Lower lobe of right lung (tissue), 2 donors: ENCODE measurements around the gene C2orf80. TPM values are rescaled to one million over a fixed set of nuclear protein-coding genes. Genes with fewer than 3 reads are reported as not detected.
"Not testable (repeated sequence)": the region's sequence is repeated elsewhere in the genome, so short reads cannot be mapped to it uniquely, and the experiment has no call there.

Source experiments
- ATAC-seq, 2 donors: fragments of 200-7000 bp; cut with Tn5 transposase; one replicate each; pipeline ENCODE4 v1.9.1; 2020 to 2022; ENCODE audit warnings: mild to moderate bottlenecking in 2 of 2, moderate library complexity in 2 of 2
- DNase-seq: peaks from one replicate; pipeline ENCODE4 v3.0.0-alpha.2; 2020
- H3K27ac ChIP-seq: fragments of 200-600 bp; one replicate; pipeline ENCODE4 v1.8.0; 2022
- H3K27me3 ChIP-seq: fragments of 200-600 bp; one replicate; pipeline ENCODE4 v1.8.0; 2022; ENCODE audit warnings: low read depth
- H3K36me3 ChIP-seq: fragments of 200-600 bp; one replicate; pipeline ENCODE4 v1.8.0; 2022; ENCODE audit warnings: mild to moderate bottlenecking
- H3K4me1 ChIP-seq: fragments of 200-600 bp; one replicate; pipeline ENCODE4 v1.8.0; 2022
- H3K4me3 ChIP-seq: fragments of 200-600 bp; one replicate; pipeline ENCODE4 v1.8.0; 2022; ENCODE audit warnings: mild to moderate bottlenecking
- H3K9me3 ChIP-seq: fragments of 200-600 bp; one replicate; pipeline ENCODE4 v1.8.0; 2022
- intact Hi-C: fragments of 100-400 bp; cut with DNase I; formaldehyde crosslinking; loops from one replicate; pipeline ENCODE4 v1.11.0; 2022
- total RNA-seq: library from RNA; stranded (reverse); fragmentation: NEBNext Ultra II Directional; extraction: Animal tissue kit (Norgen Biotek cat#: 25700); gene quantifications from one replicate; pipeline ENCODE4 v1.2.1, GENCODE V29; 2021
- TF ChIP-seq, protein P1 (sequence below): fragments of 200-600 bp; IDR thresholded peaks from one replicate; pipeline ENCODE4 v1.8.0; 2022; ENCODE audit warnings: antibody characterized with exemption, mild to moderate bottlenecking
- donor health status: DM: no; HTN: yes; CAD: no; lungs with severe emphysema.

The C2orf80 gene
- total RNA-seq, 1 donor from 2014 or later = not detected

DNA sequence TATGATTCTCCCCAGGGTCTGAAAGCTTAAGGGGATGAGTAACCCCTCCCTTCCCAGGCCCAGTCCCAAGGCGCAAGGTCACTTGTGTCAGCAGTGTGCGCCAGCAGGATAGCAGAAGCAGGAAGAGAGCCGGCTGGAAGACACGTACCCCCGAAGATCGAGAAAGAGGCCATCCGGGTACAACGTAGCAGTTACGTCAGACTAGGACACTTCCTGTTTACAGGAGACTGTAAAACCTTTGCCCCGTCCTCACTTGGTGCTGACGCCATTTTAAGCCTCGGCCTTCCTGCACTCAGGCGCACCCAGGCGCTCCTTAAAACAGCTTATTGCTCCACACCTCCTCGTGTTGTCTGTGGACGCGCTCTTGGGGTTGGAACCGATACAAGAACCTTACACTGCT lies 50.4 kb downstream of the C2orf80 start:
- no peak overlapping the region for H3K27ac ChIP-seq
- intact Hi-C loops = no loop called here
- TF ChIP-seq, protein P1, sequence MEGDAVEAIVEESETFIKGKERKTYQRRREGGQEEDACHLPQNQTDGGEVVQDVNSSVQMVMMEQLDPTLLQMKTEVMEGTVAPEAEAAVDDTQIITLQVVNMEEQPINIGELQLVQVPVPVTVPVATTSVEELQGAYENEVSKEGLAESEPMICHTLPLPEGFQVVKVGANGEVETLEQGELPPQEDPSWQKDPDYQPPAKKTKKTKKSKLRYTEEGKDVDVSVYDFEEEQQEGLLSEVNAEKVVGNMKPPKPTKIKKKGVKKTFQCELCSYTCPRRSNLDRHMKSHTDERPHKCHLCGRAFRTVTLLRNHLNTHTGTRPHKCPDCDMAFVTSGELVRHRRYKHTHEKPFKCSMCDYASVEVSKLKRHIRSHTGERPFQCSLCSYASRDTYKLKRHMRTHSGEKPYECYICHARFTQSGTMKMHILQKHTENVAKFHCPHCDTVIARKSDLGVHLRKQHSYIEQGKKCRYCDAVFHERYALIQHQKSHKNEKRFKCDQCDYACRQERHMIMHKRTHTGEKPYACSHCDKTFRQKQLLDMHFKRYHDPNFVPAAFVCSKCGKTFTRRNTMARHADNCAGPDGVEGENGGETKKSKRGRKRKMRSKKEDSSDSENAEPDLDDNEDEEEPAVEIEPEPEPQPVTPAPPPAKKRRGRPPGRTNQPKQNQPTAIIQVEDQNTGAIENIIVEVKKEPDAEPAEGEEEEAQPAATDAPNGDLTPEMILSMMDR = no peak
- ATAC-seq = no peak
- DNase-seq = no peak
- no peaks in the 10 kb centered on the region for H3K9me3 ChIP-seq
- no peak overlapping the region for H3K4me3 ChIP-seq
- no peaks in the 10 kb centered on the region for H3K4me1 ChIP-seq
- H3K27me3 ChIP-seq = no peaks in the 10 kb centered on the region
- H3K36me3 ChIP-seq = no peaks in the 10 kb centered on the region

DNA sequence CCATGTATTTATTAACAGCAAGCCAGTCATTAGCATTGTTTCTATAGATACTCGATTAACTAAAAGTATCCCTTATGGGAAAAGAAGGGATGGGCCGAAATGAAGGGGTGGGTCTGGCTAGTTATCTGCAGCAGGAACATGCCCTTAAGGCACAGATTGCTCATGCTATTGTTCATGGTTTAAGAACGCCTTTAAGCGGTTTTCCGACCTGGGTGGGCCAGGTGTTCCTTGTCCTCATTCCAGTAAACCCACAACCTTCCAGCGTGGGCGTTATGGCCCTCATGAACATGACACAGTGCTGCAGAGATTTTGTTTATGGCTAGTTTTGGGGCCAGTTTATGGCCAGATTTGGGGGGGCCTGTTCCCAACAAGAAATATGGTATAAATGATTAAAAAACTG lies 51.5 kb downstream of the C2orf80 start:
- H3K36me3 ChIP-seq, H3K4me3 ChIP-seq, H3K27me3 ChIP-seq, intact Hi-C loops, H3K4me1 ChIP-seq, DNase-seq, H3K9me3 ChIP-seq, H3K27ac ChIP-seq, ATAC-seq: not testable (repeated sequence)

DNA sequence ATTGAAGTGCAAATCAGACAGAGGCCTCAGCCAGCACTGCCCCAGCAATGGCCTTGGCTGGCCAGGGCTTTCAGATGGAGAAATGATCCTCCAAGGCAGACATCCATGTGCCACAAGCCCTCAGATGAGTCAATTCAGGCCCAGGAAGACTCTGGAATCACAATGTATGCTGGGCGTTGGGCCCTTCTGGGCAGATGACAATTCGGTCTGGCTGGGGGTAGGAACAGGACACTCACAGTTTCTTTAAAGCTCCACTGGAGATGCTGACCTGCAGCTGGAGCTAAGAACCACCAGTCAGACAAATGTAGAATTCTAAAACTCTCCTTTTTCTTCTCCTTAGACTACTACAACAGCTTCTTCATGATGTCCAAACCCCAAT lies 53.1 kb downstream of the C2orf80 start:
- H3K4me1 ChIP-seq = no peaks in the 10 kb centered on the region
- H3K4me3 ChIP-seq = no peak overlapping the region
- H3K27me3 ChIP-seq = no peaks in the 10 kb centered on the region
- no peaks in the 10 kb centered on the region for H3K9me3 ChIP-seq
- intact Hi-C loops = no loop called here
- TF ChIP-seq, protein P1 = no peak
- ATAC-seq (no peak), DNase-seq (no peak)
- H3K36me3 ChIP-seq = no peaks in the 10 kb centered on the region
- no peak overlapping the region for H3K27ac ChIP-seq

DNA sequence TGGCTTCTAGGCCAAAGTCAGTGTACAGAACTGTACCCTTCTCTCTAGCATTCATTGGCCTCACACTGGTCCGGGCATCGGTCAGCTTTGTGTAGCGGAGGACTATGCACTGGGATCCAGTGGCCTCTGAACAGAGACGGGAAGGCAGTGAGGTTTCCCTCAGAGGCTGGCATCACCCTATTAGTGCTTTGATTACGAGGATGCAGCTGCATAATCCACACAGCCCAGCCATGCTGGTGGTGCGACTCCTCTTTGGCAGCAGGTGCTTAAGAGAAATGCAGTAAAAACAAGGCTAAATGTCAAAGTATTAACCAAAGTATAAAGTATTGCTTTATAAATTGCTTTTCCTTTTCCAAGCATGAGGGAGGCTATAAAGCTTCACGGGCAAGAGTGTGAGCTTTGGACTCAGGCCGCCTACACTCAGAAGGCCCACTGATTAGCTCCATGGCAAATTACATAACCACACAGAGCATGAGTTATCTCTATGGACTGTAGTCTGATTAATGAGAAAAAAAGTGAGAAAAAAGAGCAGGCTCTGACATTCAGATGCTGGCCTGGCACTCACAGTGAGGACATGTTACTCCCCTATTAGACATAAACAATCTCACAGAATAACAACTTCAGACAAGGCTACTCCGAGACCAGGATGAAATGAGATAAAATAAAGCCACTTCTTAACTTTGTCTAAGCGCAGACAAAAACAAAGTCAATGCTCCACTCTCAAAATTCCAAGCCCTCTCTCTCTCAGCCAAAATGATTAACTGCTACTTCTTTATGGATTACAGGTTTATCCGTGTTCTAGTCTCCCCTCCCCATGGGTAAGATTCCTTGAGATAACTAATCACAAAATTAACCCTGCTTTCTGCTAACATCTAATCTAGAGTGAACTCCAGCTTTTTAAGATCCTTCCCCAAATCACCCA lies 53.8 kb downstream of the C2orf80 start:
- ATAC-seq = no peak
- H3K4me1 ChIP-seq = no peaks in the 10 kb centered on the region
- intact Hi-C loops = no loop called here
- DNase-seq = no peak
- H3K27me3 ChIP-seq = no peaks in the 10 kb centered on the region
- TF ChIP-seq, protein P1 = no peak
- H3K4me3 ChIP-seq = no peak overlapping the region
- H3K36me3 ChIP-seq = no peaks in the 10 kb centered on the region
- no peaks in the 10 kb centered on the region for H3K9me3 ChIP-seq
- H3K27ac ChIP-seq = no peak overlapping the region

DNA sequence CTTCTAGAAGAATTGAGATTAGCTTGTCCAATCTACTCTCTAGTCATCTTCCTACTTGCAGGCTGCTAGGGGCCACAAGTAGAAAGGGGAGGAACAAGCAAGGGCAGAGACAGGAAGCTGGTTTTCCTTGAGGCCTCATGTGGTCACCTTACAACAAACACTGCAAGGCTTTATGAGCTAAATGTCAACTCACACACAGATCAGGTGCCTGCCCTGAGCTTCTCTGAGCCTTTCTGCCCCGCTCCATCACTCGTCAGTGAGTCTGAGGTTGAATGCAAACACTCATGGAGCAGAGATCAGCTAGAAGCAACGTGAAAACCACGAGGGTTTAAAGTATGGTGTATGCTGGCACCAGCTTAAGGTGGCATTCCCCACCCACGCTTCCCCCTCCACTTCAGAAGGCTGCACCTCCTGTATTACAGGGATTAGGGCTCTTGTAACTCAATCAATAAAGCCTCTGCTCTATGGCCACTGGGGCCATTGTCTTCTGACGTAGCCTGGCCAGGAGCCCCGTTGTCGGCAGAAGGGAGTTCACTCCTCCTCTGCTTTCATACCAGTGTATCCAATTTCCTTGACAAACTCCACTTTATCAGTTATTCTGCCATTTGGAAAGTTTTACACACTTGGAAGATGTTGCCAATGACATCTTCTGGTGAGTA lies 54.8 kb downstream of the C2orf80 start:
- Histone ChIP-seq H3K4me1 (no peaks in the 10 kb centered on the region), H3K27ac (no peak overlapping the region), H3K27me3 (no peaks in the 10 kb centered on the region), H3K36me3 (no peaks in the 10 kb centered on the region), H3K9me3 (no peaks in the 10 kb centered on the region), H3K4me3 (no peak overlapping the region)
- TF ChIP-seq, protein P1 = no peak
- intact Hi-C loops = no loop called here
- DNase-seq = no peak
- no peak for ATAC-seq

DNA sequence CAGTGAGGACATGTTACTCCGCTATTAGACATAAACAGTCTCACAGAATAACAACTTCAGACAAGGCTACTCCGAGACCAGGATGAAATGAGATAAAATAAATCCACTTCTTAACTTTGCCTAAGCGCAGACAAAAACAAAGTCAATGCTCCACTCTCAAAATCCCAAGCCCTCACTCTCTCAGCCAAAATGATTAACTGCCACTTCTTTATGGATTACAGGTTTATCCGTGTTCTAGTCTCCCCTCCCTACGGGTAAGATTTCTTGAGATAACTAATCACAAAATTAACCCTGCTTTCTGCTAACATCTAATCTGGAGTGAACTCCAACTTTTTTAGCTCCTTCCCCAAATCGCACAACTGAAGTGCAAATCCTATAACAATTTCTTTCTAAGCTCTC lies 59.1 kb downstream of the C2orf80 start:
- H3K27me3 ChIP-seq = no peaks in the 10 kb centered on the region
- ATAC-seq = no peak
- no peaks in the 10 kb centered on the region for H3K9me3 ChIP-seq

More for the DNA sequence above, 59.1 kb downstream of the C2orf80 start:
- Histone ChIP-seq H3K36me3 (no peaks in the 10 kb centered on the region), H3K27ac (no peak overlapping the region), H3K4me3 (no peak overlapping the region), H3K4me1 (no peaks in the 10 kb centered on the region)
- TF ChIP-seq, protein P1 = no peak
- intact Hi-C loops = no loop called here
- DNase-seq = no peak
